ENCODE measurements around the gene AASDH.

AASDH gene, protein sequence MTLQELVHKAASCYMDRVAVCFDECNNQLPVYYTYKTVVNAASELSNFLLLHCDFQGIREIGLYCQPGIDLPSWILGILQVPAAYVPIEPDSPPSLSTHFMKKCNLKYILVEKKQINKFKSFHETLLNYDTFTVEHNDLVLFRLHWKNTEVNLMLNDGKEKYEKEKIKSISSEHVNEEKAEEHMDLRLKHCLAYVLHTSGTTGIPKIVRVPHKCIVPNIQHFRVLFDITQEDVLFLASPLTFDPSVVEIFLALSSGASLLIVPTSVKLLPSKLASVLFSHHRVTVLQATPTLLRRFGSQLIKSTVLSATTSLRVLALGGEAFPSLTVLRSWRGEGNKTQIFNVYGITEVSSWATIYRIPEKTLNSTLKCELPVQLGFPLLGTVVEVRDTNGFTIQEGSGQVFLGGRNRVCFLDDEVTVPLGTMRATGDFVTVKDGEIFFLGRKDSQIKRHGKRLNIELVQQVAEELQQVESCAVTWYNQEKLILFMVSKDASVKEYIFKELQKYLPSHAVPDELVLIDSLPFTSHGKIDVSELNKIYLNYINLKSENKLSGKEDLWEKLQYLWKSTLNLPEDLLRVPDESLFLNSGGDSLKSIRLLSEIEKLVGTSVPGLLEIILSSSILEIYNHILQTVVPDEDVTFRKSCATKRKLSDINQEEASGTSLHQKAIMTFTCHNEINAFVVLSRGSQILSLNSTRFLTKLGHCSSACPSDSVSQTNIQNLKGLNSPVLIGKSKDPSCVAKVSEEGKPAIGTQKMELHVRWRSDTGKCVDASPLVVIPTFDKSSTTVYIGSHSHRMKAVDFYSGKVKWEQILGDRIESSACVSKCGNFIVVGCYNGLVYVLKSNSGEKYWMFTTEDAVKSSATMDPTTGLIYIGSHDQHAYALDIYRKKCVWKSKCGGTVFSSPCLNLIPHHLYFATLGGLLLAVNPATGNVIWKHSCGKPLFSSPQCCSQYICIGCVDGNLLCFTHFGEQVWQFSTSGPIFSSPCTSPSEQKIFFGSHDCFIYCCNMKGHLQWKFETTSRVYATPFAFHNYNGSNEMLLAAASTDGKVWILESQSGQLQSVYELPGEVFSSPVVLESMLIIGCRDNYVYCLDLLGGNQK

DNA sequence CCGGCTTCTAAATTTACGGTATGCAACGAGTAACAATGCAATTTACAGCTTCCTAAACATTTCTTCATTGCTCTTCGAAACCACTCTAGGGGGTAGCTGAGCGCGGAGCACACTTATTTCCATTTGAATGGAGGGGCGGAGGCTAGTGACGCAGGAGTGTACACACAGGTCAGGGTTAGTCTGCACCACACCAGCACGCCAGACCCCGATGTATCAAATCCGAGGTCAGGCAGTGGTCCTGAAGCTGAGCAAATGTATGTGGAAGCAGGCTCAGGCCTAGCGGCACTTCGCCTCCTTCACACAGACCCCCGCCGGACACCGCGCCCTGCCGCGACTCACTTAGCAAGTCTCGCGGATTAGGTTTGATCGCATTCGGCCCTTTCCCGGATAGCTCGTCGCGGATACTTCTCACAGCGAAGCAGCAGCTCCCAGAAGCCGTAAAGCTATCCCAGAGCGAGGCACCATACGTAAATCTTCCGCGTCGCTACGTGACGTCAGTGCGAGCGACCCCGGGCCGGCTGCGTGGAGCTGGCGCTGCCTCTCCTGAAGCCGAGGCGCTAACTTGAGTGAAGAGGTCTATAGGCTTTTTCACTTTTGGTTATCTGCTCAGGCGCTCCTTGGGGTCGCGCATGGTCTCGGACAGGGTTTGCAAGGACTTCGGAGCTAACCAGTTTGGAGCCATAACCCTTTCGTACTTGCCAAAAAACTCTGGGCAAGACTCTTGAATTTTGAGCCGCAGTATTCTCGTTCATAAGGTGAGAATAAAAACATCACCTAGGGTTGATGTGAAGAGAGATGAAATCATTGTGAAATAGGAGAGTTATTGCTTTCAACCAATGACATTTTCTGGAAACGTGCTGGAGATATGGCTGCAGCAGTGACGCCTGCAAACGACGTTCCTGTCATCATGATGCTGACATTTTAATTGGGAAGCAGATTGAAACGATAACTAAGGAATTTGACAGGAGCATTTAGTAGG, at the start of gene AASDH:
Gene AASDH (minus strand): TSS at position 469 of the 979 bp plus-strand sequence. CDS start 3,192 bp downstream, outside the sequence.
- peak; percentile 97 for DNase-seq

DNA sequence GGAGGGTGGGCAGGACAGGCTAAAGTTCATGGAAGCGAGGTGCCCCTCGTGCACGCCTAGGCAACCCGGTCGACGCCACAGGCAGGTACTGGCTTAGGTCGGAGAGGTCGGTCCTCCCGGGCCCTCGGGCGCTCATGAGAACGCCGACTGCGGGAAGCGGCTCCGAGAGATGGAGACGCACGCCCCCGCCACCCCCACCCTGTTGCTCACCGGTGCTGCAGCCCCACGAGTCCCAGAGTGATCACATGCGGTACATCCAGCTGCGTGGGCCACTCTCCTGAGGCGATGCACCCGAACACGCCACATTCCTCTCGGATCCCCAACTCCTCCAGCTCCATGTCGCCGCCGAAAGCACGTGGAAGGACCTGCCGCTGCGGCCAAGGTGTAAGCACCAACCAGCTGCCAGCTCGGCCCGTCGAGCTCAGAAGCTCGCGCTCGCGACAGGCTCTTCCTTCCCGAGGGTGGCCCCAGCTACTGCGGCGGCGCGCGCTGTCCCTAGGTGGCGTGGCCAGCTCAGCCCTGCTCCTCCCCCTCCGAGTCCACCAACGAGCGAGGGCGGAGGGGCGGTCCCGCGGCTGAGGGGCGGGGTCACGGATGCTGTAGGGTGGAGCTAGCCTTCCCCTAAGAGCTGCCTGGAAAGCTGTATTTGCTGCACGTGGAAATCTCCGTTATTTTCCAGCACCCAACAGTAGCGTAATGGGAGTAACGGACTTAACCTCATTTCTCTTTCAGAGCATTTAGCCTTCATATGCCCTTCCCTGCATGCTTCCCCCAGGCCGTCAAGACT, 48.0 kb upstream of the AASDH start, which contains the start of gene PPAT:
Gene PPAT (minus strand): TSS at position 476 of the 787 bp plus-strand sequence. CDS start 138 bp downstream, at position 338.
- DNase-seq, result peak; percentile 98

DNA sequence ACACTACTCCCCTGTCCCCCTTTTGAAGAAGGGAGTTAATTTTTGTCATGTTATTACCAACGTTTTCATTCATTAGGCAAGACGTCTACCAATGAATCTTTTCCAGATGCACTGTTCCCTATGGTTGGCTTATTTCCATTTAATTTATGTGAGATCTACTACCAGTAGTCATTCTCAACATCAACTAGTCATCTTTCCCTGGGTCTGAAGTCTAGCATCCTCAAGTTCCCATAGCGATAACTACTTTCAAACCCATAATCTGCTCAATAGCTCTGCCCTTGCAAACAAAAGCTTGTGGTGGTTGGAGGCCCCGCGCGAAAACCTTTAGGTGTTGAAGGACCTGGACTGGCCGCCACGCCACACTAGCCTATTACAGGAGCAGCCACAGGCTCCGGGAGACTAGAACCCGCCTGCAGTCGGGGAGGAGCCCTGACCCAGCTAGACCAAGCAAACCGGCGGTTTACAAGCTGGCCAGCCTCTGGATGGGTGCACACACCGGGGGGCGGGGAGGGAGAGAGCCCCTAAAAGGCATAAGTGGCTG, 47.4 kb upstream of the AASDH start:
- DNase-seq, result peak; percentile 69

DNA sequence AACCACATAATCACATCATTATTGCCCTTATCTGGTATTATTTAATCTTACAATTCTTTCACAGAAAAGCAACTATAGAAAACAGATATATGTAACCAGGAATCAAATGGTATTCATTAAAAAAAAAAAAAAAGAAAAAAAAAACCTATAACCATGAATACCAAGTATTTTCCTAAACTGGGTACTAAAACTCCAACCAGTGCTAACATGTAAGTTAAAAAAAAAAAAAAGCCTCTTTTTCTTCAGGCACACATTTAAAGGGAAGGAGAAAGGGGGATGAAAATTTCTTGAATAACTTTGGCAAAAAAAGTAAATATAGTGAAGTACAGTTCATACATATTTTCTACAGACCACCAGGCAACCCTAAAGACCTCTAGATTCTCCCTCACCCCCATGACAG, 46.0 kb upstream of the AASDH start:
- DNase-seq, result no peak

DNA sequence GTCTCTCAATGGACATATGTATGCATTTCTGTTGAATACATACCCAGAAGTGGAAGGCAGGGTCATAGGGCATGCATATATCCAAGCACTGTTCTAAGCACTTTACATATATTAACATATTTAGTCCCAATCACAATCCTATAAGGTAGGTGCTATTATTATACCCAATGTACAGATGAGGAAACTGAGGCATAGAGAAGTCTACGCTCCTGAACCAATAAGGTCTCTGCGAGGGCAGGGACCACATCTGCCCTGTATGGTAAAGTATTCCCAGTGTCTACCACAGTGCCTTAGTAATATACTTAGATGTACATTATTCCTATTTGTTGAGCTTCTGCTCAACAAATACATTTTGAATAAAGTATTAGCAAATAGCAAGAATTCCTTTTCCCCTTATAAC, 42.9 kb upstream of the AASDH start:
- no peak for DNase-seq

DNA sequence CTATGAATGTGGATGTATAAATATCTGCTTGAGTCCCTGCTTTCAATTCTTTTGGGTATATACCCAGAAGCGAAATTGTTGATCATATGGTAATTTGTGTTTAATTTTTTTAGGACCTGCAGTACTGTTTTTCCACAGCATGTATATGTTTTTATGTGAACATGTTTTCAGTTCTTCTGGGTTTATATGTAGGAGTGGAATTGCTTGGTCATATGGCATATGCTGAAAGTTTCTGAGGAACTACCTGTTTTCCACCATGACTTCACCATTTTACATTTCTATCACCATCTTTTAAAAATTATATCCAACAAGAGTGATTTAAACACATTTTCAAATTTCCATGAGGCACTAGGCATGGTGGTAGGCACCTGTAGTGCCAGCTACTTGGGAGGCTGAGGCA, 39.9 kb upstream of the AASDH start:
- DNase-seq, result no peak

DNA sequence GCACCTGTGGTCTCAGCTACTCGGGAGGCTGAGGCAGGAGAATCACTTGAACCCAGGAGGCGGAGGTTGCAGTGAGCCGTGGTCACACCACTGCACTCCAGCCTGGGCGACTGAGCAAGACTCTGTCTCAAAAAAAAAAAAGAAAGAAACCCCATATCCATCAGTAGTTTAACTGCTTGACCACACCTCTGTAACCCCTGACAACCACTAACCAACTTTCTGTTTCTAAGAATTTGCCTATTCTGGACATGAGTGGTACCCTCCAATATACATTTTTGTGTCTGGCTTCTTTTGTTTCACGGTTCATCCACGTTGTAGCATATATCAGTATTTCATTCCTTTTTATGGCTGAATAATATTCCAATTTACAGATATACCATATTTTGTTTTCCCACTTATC, 39.0 kb upstream of the AASDH start:
- DNase-seq, result no peak

DNA sequence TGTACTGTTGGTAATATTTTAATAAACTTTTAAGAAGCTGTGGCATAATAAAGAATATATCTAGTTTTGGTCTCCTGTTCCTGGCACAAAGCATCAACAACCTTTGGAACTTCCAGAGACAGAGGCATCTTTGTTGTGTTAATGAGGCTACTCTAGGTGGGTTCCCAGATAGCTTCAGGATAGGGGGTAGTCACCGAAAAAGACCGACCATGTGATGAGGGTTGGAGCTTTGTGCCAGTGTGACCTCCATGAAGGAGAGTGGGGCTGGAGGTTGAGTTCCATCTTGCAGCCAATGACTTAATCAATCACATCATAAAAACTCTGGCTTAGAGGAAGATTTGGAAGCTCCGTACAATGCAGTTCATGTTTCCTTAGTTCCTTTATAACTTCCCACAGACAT, 38.2 kb upstream of the AASDH start:
- DNase-seq, result no peak

DNA sequence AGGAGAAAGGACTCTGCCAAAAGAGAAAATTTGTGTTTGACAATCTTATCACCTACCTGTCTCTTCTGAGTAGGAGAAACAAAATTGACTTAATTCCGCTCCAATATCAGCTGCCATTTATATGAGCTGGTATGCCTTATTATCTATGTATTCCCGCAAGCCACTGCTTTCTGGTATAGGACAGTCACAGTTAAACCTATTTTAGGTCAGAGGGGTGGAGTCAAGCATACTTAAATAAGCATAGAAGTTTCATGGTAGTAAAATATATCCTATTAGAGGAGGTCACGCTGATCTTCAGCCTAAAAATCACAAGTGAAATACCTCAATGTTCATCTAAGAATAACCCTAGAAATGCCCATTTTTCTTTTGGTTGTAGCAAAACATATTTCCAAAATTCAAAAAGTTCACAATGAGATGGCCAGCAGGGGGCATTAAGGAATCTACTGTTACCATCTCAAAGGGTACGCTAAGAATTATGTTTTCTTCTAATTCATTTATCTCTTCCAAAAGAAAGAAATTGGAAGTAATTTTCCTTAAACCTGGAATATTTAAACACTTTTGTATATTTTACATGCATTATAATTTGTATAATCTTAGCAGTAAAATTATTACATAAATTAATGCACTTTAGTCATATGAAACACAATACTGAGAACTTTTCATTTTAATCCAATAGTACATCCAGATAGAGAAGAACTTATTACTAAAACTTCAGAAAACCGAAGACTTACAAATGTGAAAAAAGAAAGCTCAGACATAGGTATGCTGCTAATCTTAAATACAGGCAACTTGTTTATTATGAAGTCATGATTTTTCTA, 37.6 kb upstream of the AASDH start:
- DNase-seq, result no peak

DNA sequence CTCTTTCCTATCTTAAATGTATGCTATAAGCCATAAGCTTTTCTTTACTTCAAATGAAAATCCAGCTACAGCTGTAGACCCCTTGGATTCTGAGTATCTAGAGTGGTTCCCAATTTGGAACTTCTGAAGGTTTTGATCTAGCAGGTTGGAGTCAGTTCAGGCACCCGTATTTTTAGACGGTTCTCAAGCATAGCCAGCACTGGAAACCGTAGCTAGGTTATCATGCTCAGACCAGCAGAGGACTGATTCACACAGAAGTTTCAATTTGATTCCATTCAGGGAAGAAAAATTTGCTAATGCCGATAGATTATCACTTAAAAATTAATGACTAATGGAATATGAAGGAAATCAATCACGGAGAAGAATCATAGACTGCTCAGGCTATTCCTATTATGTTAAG, 36.9 kb upstream of the AASDH start:
- DNase-seq, result no peak

DNA sequence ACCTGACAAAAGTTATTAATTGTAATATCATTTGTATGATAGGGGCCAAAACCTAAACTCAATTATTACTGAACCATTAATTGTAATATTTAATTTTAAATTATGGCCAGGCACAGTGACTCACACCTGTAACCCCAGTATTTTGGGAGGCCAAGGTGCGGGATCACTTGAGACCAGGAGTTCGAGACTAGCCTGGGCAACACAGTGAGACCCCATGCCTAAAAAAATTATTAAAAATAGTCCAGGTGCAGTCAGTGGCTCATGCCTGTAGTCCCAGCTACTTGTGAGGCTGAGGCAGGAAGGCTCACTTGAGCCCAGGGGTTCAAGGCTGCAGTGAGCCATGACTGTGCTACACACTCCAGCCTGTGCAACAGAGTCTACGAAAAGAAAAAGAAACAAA, 30.1 kb upstream of the AASDH start:
- DNase-seq, result no peak

DNA sequence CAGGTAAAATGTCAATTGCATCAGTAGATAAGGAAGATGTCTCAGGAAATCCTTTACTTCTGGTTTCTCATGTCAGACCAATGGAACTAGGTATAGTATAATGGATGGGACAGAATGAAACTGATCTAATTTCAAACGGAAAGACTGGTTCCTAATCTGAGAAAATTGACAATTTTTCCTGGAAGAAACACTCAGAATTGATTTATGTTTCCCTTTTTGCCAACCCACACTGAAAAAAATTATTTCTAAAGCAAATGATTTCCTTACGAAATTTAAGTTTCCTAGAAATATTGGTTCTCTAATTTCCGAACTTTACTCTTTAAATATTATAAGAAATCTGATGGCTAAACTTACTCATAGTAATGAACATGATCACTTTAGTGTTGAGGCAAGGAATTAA, 29.1 kb upstream of the AASDH start:
- DNase-seq, result no peak

DNA sequence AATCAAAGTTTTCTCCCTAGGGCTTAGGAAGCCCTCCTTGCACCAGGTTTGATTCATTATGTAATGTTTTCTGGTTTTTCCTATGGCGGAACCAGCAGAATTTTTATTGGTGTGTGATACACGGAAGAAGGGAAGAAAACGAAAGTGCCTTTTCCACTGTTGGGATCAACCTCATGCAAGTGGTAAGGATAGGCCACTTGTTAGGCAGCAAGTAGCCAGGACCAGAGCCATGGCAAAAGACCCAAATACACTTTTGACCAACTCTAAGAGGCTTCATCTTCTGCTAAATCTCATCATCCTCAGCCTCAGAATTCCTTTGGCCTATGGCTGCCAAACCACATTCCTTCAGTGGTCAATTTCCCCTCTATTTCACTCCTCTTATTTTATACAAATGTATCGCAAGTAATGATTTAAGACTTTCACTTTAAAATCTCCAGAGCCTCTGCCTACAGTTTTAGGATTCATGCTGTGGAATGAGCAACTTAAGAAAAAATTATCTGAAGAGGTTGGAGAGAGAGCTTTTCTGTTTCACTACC, 26.9 kb upstream of the AASDH start:
- no peak for DNase-seq

DNA sequence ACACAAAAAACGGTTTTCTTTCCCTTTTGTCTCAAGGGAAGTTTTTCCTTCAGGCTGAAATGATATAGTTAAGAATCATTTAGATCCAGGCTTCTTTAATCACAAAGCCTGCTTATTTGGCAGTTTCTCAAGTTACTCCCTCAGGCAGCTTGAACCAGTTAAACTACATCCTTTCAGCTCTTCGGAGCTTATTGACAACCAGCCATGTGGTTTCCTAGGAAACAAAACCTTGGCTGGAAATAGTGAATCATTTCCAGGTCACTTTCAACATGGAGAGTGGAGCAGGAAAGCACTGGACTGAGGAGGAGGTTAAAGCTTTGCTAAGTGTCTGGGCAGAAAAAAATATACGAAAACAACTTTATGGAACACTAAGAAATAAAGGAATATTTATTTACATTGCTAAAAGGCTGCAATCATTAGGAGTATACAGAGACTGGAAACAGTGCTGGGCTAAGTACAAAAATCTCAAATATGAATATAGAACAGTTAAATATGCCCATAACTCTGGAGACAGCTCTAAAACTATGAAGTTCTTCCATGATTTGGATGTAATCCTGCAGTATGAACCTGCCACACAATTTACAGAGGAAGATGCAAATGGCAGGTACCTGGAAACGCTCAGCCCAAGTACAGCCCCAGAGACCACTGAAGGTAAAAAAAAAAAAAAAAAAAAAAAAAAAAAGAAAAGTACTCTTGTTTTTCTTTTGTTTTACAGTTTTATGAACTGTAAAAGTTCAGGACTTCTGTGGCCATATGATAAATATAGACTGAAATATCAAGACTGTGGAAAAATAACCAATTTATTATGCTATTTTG, 23.2 kb upstream of the AASDH start:
- peak; percentile 90 for DNase-seq

DNA sequence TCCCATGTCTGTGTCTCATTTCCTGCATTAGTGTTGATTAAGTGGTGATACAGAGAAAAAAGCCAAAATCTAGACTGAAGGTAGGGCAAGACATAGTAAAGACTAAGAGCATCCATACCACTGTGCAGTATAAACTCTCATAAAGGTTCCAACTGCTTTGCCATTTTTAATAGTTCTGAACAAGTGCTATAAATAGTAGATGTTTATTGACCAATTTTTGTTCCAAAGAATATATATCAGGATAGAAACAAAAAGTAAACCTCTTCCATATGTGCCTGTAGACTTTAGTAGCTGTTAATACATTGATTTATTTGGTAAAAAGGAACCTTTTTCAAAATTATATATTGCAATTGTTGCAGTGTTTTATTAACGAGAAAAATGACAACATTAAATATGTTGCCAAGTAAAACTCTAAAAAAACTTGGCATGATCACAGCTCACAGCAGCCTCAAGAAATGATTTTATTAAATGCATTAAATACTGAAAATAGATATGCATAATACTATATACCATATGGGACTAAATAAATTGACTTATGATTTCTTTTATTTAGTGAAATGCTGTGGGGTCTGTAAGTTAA, 22.3 kb upstream of the AASDH start:
- DNase-seq, result no peak

DNA sequence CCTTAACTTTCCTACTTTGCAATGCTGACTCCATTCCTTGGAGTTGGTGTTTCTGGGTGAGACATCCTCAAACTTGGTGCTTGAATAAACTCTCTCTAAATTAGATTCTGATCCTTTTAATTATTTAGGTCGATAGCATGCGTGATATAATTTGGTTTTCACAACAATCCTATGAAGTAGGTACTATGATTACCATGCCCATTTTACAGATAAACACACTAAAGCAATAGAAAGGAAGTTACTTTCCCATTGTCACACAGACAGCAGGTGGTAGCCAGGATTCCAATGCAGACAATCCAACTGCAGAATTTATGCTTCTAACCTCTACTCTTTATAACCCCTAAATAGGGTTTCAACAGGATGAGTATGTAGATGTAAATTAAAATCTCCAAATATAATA, 21.7 kb upstream of the AASDH start:
- DNase-seq, result no peak

DNA sequence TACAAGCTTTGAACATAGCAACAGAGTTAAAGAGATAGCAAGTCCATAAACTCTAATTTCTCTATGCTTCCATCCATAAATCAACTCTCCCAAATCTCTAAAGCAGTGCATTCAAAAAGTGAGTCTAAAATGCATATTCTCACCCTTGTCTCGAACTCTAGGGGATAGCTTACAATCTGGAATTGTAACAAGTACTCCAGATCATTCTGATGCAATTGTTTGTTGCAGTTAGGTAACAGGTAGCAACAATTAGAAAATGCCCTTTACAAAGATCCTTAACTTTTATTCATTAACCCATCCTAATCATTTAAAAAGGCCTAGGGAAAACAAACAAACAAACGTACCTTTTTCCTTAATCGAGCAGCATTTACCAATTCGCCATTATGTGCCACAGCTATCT, 18.9 kb upstream of the AASDH start:
- DNase-seq, result no peak

DNA sequence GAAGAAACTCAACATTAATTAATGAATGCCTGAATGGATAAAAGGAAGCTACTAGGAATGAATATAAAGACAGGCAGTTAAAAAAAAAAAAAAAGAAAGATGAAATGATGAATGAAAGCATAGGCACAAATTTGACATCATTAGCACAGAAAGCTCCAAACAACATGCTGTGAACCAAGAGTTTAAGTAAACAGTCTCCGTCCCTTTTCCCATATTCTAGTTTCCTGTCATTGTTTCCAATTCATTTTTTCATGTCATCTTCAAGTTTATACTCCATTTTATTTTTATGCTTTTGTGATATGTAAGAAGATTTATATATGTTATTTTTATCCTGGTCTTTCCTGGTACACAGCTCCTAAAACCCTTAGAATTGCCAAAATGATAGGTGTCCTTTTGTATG, 17.7 kb upstream of the AASDH start:
- DNase-seq, result no peak

DNA sequence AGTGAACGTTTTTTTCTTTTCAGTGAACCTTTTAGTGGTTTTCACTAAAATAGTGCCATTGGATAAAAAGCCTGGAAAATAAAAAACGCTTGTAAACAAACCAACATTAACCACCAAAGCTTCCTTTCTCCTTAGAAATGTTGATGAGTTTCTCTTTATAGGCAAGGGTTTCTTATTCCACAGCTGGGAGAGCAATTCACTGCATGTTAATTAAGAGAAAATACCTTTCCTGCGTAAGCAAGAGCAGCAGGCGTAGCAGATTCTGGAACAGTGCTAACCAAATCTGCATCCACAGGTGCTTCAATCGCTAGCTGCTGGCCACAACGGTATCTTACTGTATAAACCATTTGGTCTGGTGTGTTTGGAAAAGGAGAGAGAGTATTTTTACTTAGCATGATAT, 13.3 kb upstream of the AASDH start:
- DNase-seq, result no peak
